ENCODE results near the gene FGF1.

GRCh38 chr5:142644640-142645361 is 41.1 kb downstream of the FGF1 start:
- TF ChIP-seq POLR2A (IDR thresholded peaks at IDR 0.05; ENCODE audit: low read depth, low read length) (no peak), TAF1 (IDR thresholded peaks at IDR 0.05; ENCODE audit: low read depth, low read length) (no peak), POLR2AphosphoS5 (IDR thresholded peaks at IDR 0.05; ENCODE audit: low read depth, low read length) (no peak)

All from GM12891 (cell line).